HCT116 (cell line): ENCODE results near the gene XYLT1. TPM values are rescaled to one million over a fixed set of nuclear protein-coding genes. Genes with fewer than 3 reads are reported as not detected.
"Not testable (repeated sequence)": the region's sequence is repeated elsewhere in the genome, so short reads cannot be mapped to it uniquely, and the experiment has no call there.

ENCODE experiments used
- ATAC-seq: fragments of 200-7000 bp; cut with Tn5 transposase; 2 replicates; pipeline ENCODE4 v1.9.1; 2020; ENCODE audit warnings: mild to moderate bottlenecking, moderate library complexity
- BruUV-seq: library from RNA; stranded (reverse); fragments of 400-500 nt; replicated peaks from 2 replicates; lab custom pipeline; 2021; lab: Mats Ljungman, UMichigan
- CTCF ChIA-PET: fragments of 300-600 bp; sonication (Branson Sonifier 250); formaldehyde crosslinking; loops from one replicate; lab custom pipeline; 2021; ENCODE audit warnings: antibody characterized with exemption; lab: Charles Lee
- POLR2A ChIA-PET: fragments of 300-600, 350-600 bp; sonication (Branson Sonifier 250); formaldehyde crosslinking; loops from one replicate; lab custom pipeline; 2021; ENCODE audit warnings: antibody characterized with exemption; lab: Charles Lee
- RAD21 ChIA-PET, 2 experiments: fragments of 300-600 bp; sonication (Branson Sonifier 250); formaldehyde crosslinking; loops; one replicate each; lab custom pipeline; 2023; ENCODE audit warnings: low total read pairs in 2 of 2; ENCODE audit not compliant: uncharacterized antibody in 2 of 2, unreplicated experiment in 2 of 2, low non-redundant PET in 1 of 2; lab: Charles Lee
- DNase-seq: peaks from one replicate; pipeline ENCODE4 v3.0.0-alpha.2; 2010; ENCODE audit warnings: low read depth, low spot score
- H2AFZ ChIP-seq: fragments of 200-600 bp; shearing (Covaris generic), sonication (generic); 2 replicates; pipeline ENCODE4 v1.6.1; 2017; ENCODE audit warnings: low read depth, mixed run types, mixed read lengths, antibody characterized with exemption, low read length; ENCODE audit not compliant: poor library complexity, severe bottlenecking
- H3K27ac ChIP-seq: 2 replicates; pipeline ENCODE4 v1.5.1; 2012; ENCODE audit warnings: low read depth, low read length
- H3K27me3 ChIP-seq: fragments of 200-600 bp; sonication (generic); 2 replicates; pipeline ENCODE4 v1.6.1; 2016; ENCODE audit warnings: mixed run types, low read length, mixed read lengths; ENCODE audit not compliant: insufficient read depth
- H3K36me3 ChIP-seq, 2 experiments: fragments of 200-500 bp in 1 of 2; fragments of 200-600 bp in 1 of 2; sonication (Bioruptor generic) in 1 of 2; sonication (generic) in 1 of 2; 2 replicates each; pipeline versions ENCODE4 v1.5.1 to v1.6.1; 2014 to 2016; ENCODE audit warnings: low read length in 2 of 2, inconsistent platforms in 1 of 2, mixed read lengths in 1 of 2, mixed run types in 1 of 2; ENCODE audit not compliant: insufficient read depth in 2 of 2, control insufficient read depth in 1 of 2
- H3K4me1 ChIP-seq, 2 experiments: fragments of 200-600 bp in 1 of 2; sonication (generic) in 1 of 2; 2 replicates each; pipeline versions ENCODE4 v1.5.1 to v1.6.1; 2012 to 2017; ENCODE audit warnings: low read length in 2 of 2, inconsistent platforms in 1 of 2, mild to moderate bottlenecking in 1 of 2, mixed read lengths in 1 of 2, mixed run types in 1 of 2, moderate library complexity in 1 of 2; ENCODE audit not compliant: insufficient read depth in 2 of 2, control insufficient read depth in 1 of 2
- H3K4me2 ChIP-seq: fragments of 200-600 bp; sonication (generic); 2 replicates; pipeline ENCODE4 v1.6.1; 2017; ENCODE audit warnings: mixed run types, low read length, mixed read lengths
- H3K4me3 ChIP-seq, 2 experiments: fragments of 200-600 bp in 1 of 2; sonication (generic) in 1 of 2; replicated peaks in 1 of 2; 2 replicates each; pipeline ENCODE4 v1.5.1; 2011 to 2016; ENCODE audit warnings: low read length in 2 of 2, control low read depth in 1 of 2, low read depth in 1 of 2, mild to moderate bottlenecking in 1 of 2, mixed read lengths in 1 of 2, mixed run types in 1 of 2
- H3K79me2 ChIP-seq: fragments of 200-600 bp; sonication (generic); 2 replicates; pipeline ENCODE4 v1.6.1; 2017; ENCODE audit warnings: mild to moderate bottlenecking, mixed run types, low read length, moderate library complexity, mixed read lengths; ENCODE audit not compliant: insufficient read depth
- H3K9ac ChIP-seq: fragments of 200-600 bp; sonication (generic); 2 replicates; pipeline ENCODE4 v1.6.1; 2016; ENCODE audit warnings: low read length, mixed read lengths
- H3K9me2 ChIP-seq: fragments of 200-600 bp; sonication (generic), shearing (Covaris generic); 2 replicates; pipeline ENCODE4 v1.6.1; 2017; ENCODE audit warnings: mixed run types, mild to moderate bottlenecking, moderate library complexity; ENCODE audit not compliant: insufficient read depth
- H3K9me3 ChIP-seq, 2 experiments: fragments of 200-500 bp in 1 of 2; fragments of 200-600 bp in 1 of 2; sonication (Bioruptor generic) in 1 of 2; sonication (generic) in 1 of 2; 2 replicates each; pipeline ENCODE4 v1.6.1; 2014 to 2017; ENCODE audit warnings: low read length in 2 of 2, mixed read lengths in 2 of 2, inconsistent platforms in 1 of 2, low read depth in 1 of 2, mild to moderate bottlenecking in 1 of 2, mixed run types in 1 of 2, moderate library complexity in 1 of 2; ENCODE audit not compliant: control insufficient read depth in 1 of 2, insufficient read depth in 1 of 2
- H4K20me1 ChIP-seq: fragments of 200-600 bp; sonication (generic), shearing (Covaris generic); 2 replicates; pipeline ENCODE4 v1.6.1; 2017; ENCODE audit warnings: mixed run types, mild to moderate bottlenecking, moderate library complexity; ENCODE audit not compliant: insufficient read depth
- ELF1 ChIP-seq: IDR thresholded peaks from 2 replicates; pipeline ENCODE4 v1.6.1; 2012; ENCODE audit warnings: low read depth, borderline replicate concordance
- EZH2 ChIP-seq: fragments of 200-600 bp; sonication (generic); IDR thresholded peaks from 2 replicates; pipeline ENCODE4 v1.6.1; 2017; ENCODE audit warnings: antibody characterized with exemption, mixed run types
- JUND ChIP-seq: IDR thresholded peaks from 2 replicates; pipeline ENCODE4 v1.6.1; 2012
- TCF7L2 ChIP-seq: IDR thresholded peaks from 2 replicates; pipeline ENCODE4 v1.7.0; 2011; ENCODE audit warnings: borderline replicate concordance, inconsistent platforms; ENCODE audit not compliant: insufficient read depth, insufficient read length; ENCODE audit errors: extremely low read depth
- intact Hi-C: fragments of 100-400 bp; cut with micrococcal nuclease; formaldehyde crosslinking; loops from 2 replicates; pipeline ENCODE4 v1.10.0; 2022
- total RNA-seq: library from RNA; stranded (reverse); gene quantifications from one replicate; pipeline ENCODE4 v1.2.1, GENCODE V29; 2021; ENCODE audit not compliant: unreplicated experiment

Gene XYLT1
- total RNA-seq, 1 experiment from 2014 or later: 4.5 TPM

GRCh38 chr16:17505828-17506227 lies 35.1 kb upstream of the XYLT1 start:
- DNase-seq, H3K36me3 ChIP-seq, H3K9me2 ChIP-seq, H2AFZ ChIP-seq, ATAC-seq, RAD21 ChIA-PET, H3K79me2 ChIP-seq, H3K27ac ChIP-seq, H3K9ac ChIP-seq, H3K4me3 ChIP-seq, H3K9me3 ChIP-seq, CTCF ChIA-PET, H4K20me1 ChIP-seq, H3K4me2 ChIP-seq, H3K4me1 ChIP-seq, BruUV-seq, intact Hi-C loops, POLR2A ChIA-PET: not testable (repeated sequence)
- peaks cover 53% of the 10 kb centered on the region for H3K27me3 ChIP-seq

- no peaks in the 10 kb centered on the region for H3K4me1 ChIP-seq
- H3K27me3 ChIP-seq: peaks cover 48% of the 10 kb centered on the region
- CTCF ChIA-PET: no interaction called here
- no peak for TF ChIP-seq JUND
- no peak for TF ChIP-seq TCF7L2
- TF ChIP-seq EZH2: no peak
- no peak for TF ChIP-seq ELF1
- H3K4me2 ChIP-seq: no peak overlapping the region
- no peaks in the 10 kb centered on the region for H3K36me3 ChIP-seq
- intact Hi-C loops: no loop called here
- H3K4me3 ChIP-seq: no peak overlapping the region
- no TSS peak for BruUV-seq
- DNase-seq (no peak), ATAC-seq (no peak)
- H3K79me2 ChIP-seq: no peaks in the 10 kb centered on the region
- no peak overlapping the region for H3K9ac ChIP-seq
- no peak overlapping the region for H2AFZ ChIP-seq
- no peaks in the 10 kb centered on the region for H3K9me2 ChIP-seq
- POLR2A ChIA-PET: no interaction called here
- H3K27ac ChIP-seq: no peak overlapping the region
- RAD21 ChIA-PET: no interaction called here
- no peaks in the 10 kb centered on the region for H4K20me1 ChIP-seq
- H3K9me3 ChIP-seq: no peaks in the 10 kb centered on the region
Measured at GRCh38 chr16:17504050-17504449, 33.3 kb upstream of the XYLT1 start.
